Astrocyte (in vitro differentiated cells and primary cell): ENCODE results near the gene ATP2B2.

Experiments
- EZH2 ChIP-seq: IDR thresholded peaks from 2 replicates; pipeline ENCODE4 v1.6.1; 2012; ENCODE audit warnings: mild to moderate bottlenecking, low read length, inconsistent platforms; ENCODE audit not compliant: insufficient read depth
- TF ChIP-seq, protein P1 (sequence below): IDR thresholded peaks from 2 replicates; pipeline ENCODE4 v1.5.1; 2011; ENCODE audit warnings: low read depth, mild to moderate bottlenecking, inconsistent platforms, low read length, moderate library complexity; ENCODE audit not compliant: insufficient read depth

GRCh38 chr3:10448544-10448943 lies 56.8 kb downstream of the ATP2B2 start:
- TF ChIP-seq EZH2 = no peak
- TF ChIP-seq, protein P1, sequence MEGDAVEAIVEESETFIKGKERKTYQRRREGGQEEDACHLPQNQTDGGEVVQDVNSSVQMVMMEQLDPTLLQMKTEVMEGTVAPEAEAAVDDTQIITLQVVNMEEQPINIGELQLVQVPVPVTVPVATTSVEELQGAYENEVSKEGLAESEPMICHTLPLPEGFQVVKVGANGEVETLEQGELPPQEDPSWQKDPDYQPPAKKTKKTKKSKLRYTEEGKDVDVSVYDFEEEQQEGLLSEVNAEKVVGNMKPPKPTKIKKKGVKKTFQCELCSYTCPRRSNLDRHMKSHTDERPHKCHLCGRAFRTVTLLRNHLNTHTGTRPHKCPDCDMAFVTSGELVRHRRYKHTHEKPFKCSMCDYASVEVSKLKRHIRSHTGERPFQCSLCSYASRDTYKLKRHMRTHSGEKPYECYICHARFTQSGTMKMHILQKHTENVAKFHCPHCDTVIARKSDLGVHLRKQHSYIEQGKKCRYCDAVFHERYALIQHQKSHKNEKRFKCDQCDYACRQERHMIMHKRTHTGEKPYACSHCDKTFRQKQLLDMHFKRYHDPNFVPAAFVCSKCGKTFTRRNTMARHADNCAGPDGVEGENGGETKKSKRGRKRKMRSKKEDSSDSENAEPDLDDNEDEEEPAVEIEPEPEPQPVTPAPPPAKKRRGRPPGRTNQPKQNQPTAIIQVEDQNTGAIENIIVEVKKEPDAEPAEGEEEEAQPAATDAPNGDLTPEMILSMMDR = no peak
